Gastroesophageal sphincter (tissue), 4 donors: Measurements from ENCODE around the gene LDLRAD4. TPM values are rescaled to one million over a fixed set of nuclear protein-coding genes. Genes with fewer than 3 reads are reported as not detected.

Experiments used
- ATAC-seq: fragments of 150-250 bp; one replicate; pipeline ENCODE4 v1.9.1; 2016; ENCODE audit warnings: mild to moderate bottlenecking, moderate library complexity
- H3K27ac ChIP-seq, 4 donors: fragments of 200-600 bp; sonication (generic) in 3 of 4; 1 replicate in 3 of 4; 2 replicates in 1 of 4; pipeline ENCODE4 v1.5.1; 2016 to 2019
- H3K27me3 ChIP-seq: fragments of 200-600 bp; sonication (generic); one replicate; pipeline ENCODE4 v1.5.1; 2019
- H3K36me3 ChIP-seq, 2 donors: fragments of 200-600 bp; sonication (generic); one replicate each; pipeline ENCODE4 v1.5.1; 2019; ENCODE audit warnings: control low read depth in 1 of 2
- H3K4me1 ChIP-seq, 3 donors: fragments of 200-600 bp; sonication (generic); 1 replicate in 2 of 3; 2 replicates in 1 of 3; pipeline ENCODE4 v1.5.1; 2016 to 2019; ENCODE audit warnings: control low read depth in 2 of 3
- H3K4me3 ChIP-seq, 2 donors: fragments of 200-600 bp; sonication (generic); one replicate each; pipeline ENCODE4 v1.5.1; 2019; ENCODE audit warnings: mild to moderate bottlenecking in 1 of 2, moderate library complexity in 1 of 2
- H3K9me3 ChIP-seq, 3 donors: fragments of 200-600 bp; sonication (generic); one replicate each; pipeline ENCODE4 v1.5.1; 2017 to 2019; ENCODE audit warnings: control low read depth in 2 of 3
- CTCF ChIP-seq, 4 experiments: fragments of 200-600 bp in 2 of 4; fragments of 450-650 bp in 2 of 4; sonication (generic) in 1 of 4; IDR thresholded peaks; one replicate each; pipeline ENCODE4 v1.5.1; 2017 to 2019; ENCODE audit warnings: antibody characterized with exemption in 4 of 4, mild to moderate bottlenecking in 2 of 4, moderate library complexity in 2 of 4
- EP300 ChIP-seq: sonication (generic); formaldehyde crosslinking; IDR thresholded peaks from one replicate; pipeline ENCODE4 v1.6.1; 2017; ENCODE audit warnings: antibody characterized with exemption, mild to moderate bottlenecking
- POLR2A ChIP-seq, 2 donors: fragments of 450-650 bp; IDR thresholded peaks; one replicate each; pipeline ENCODE4 v1.6.1; 2017; ENCODE audit warnings: antibody characterized with exemption in 2 of 2, mild to moderate bottlenecking in 2 of 2, moderate library complexity in 1 of 2
- POLR2AphosphoS5 ChIP-seq: sonication (generic); formaldehyde crosslinking; IDR thresholded peaks from one replicate; pipeline ENCODE4 v1.6.1; 2017; ENCODE audit warnings: antibody characterized with exemption
- WGBS, 2 donors: methylation state at CpG; one replicate each; pipeline ENCODE4 v1.1.5; 2018; ENCODE audit warnings: low coverage in 1 of 2; 5-methylcytosine and 5-hydroxymethylcytosine counted together
- total RNA-seq, 4 donors: library from RNA; depleted of rRNA; stranded (reverse); fragments of >200 nt; gene quantifications; one replicate each; pipeline ENCODE4 v1.1.0, GENCODE V29; 2016

LDLRAD4 gene
- total RNA-seq, 4 donors from 2014 or later = 28.1 to 85.9 (median 55.2) TPM

- no peaks in the 10 kb centered on the region for H3K27me3 ChIP-seq
- no peaks in the 10 kb centered on the region for H3K9me3 ChIP-seq
- H3K4me3 ChIP-seq = no peak overlapping the region
- peaks cover 0 to 19% (median 8%) of the 10 kb centered on the region in 3 donors for H3K4me1 ChIP-seq
- peaks cover 0 to 37% of the 10 kb centered on the region in 2 donors for H3K36me3 ChIP-seq
- TF ChIP-seq EP300 (no peak), CTCF (IDR thresholded peaks at IDR 0.05) (no peak), POLR2A (IDR thresholded peaks at IDR 0.05) (no peak)
- no peak for ATAC-seq
- no peak overlapping the region for H3K27ac ChIP-seq
- WGBS, 2 donors = 88 to 95% methylated on average over 3 to 4 of the region's 4 CpGs
These were observed 278.2 kb downstream of the LDLRAD4 start for GRCh38 chr18:13496691-13497281.

- Histone ChIP-seq H3K9me3 (no peaks in the 10 kb centered on the region), H3K4me3 (no peak overlapping the region), H3K27me3 (no peaks in the 10 kb centered on the region), H3K4me1 (peaks cover 0 to 31% (median 8%) of the 10 kb centered on the region in 3 donors), H3K27ac (peak overlapping the region in 2 of 4 donors; percentile 20 to 36), H3K36me3 (peaks cover 0 to 25% of the 10 kb centered on the region in 2 donors)
- no peak for ATAC-seq
- TF ChIP-seq POLR2AphosphoS5 (no peak), CTCF (IDR thresholded peaks at IDR 0.05) (no peak), POLR2A (IDR thresholded peaks at IDR 0.05) (no peak), EP300 (no peak)
- WGBS, 2 donors = 83 to 100% methylated on average over 5 of the region's 5 CpGs
These were observed 281.2 kb downstream of the LDLRAD4 start for GRCh38 chr18:13499803-13500202.

- peak; percentile 23 for ATAC-seq
- no peak for TF ChIP-seq POLR2A (IDR thresholded peaks at IDR 0.05)
- no peak for TF ChIP-seq EP300
- no peak for TF ChIP-seq CTCF (IDR thresholded peaks at IDR 0.05)
- no peak for TF ChIP-seq POLR2AphosphoS5
- no peaks in the 10 kb centered on the region for H3K9me3 ChIP-seq
- H3K4me3 ChIP-seq = no peak overlapping the region
- peaks cover 0 to 31% (median 8%) of the 10 kb centered on the region in 3 donors for H3K4me1 ChIP-seq
- H3K36me3 ChIP-seq = peaks cover 0 to 25% of the 10 kb centered on the region in 2 donors
- peak overlapping the region in 2 of 4 donors; percentile 20 to 36 for H3K27ac ChIP-seq
- WGBS, 2 donors = 55 to 63% methylated on average over 9 to 13 of the region's 23 CpGs
- H3K27me3 ChIP-seq = no peaks in the 10 kb centered on the region
These were observed 281.8 kb downstream of the LDLRAD4 start for GRCh38 chr18:13500227-13500865.

GRCh38 chr18:13500869-13501542, 282.4 kb downstream of the LDLRAD4 start:
- Histone ChIP-seq H3K9me3 (no peaks in the 10 kb centered on the region), H3K4me1 (peaks cover 0 to 31% (median 8%) of the 10 kb centered on the region in 3 donors), H3K27me3 (no peaks in the 10 kb centered on the region), H3K4me3 (no peak overlapping the region), H3K36me3 (peaks cover 0 to 25% of the 10 kb centered on the region in 2 donors), H3K27ac (peak overlapping the region in 1 of 4 donors; percentile 36)
- WGBS, 2 donors = 7 to 35% methylated on average over 7 to 10 of the region's 10 CpGs
- TF ChIP-seq POLR2AphosphoS5 = peak; percentile 66
- TF ChIP-seq CTCF (IDR thresholded peaks at IDR 0.05) = no peak
- peak; percentile 85 for ATAC-seq
